Keratinocyte (primary cell): ENCODE data around the gene CBX2. TPM values are rescaled to one million over a fixed set of nuclear protein-coding genes. Genes with fewer than 3 reads are reported as not detected.

Experiments
- DNase-seq: peaks from one replicate; pipeline ENCODE4 v3.0.0-alpha.2; 2011; ENCODE audit warnings: low read depth, missing footprints, low spot score
- FAIRE-seq: peaks from 2 replicates; lab custom pipeline; 2011; peaks lifted over from hg19 to GRCh38; lab: Jason Lieb, UNC
- H2AFZ ChIP-seq: 2 replicates; pipeline ENCODE4 v1.6.0; 2012; ENCODE audit warnings: low read length, control low read depth, inconsistent platforms; ENCODE audit not compliant: control insufficient read depth
- H3K27ac ChIP-seq: 2 replicates; pipeline ENCODE4 v1.5.1; 2011; ENCODE audit warnings: low read length; ENCODE audit not compliant: control insufficient read depth, insufficient read depth
- H3K27me3 ChIP-seq: 3 replicates; pipeline ENCODE4 v1.6.0; 2011; ENCODE audit warnings: low read length; ENCODE audit not compliant: control insufficient read depth, insufficient read depth; ENCODE audit errors: extremely low read depth
- H3K36me3 ChIP-seq, 2 experiments: 2 replicates in 1 of 2; 3 replicates in 1 of 2; pipeline ENCODE4 v1.5.1; 2011; ENCODE audit warnings: low read length in 2 of 2, mild to moderate bottlenecking in 1 of 2; ENCODE audit not compliant: control insufficient read depth in 2 of 2, insufficient read depth in 2 of 2; ENCODE audit errors: extremely low read depth in 1 of 2
- H3K4me1 ChIP-seq: 3 replicates; pipeline ENCODE4 v1.5.1; 2011; ENCODE audit warnings: low read length; ENCODE audit not compliant: control insufficient read depth, insufficient read depth; ENCODE audit errors: extremely low read depth
- H3K4me2 ChIP-seq: 3 replicates; pipeline ENCODE4 v1.6.0; 2011; ENCODE audit warnings: low read depth, low read length; ENCODE audit not compliant: control insufficient read depth, insufficient read depth; ENCODE audit errors: extremely low read depth
- H3K4me3 ChIP-seq, 3 experiments: fragments of 200-600 bp in 1 of 3; sonication (generic) in 1 of 3; 2 replicates in 2 of 3; 3 replicates in 1 of 3; pipeline ENCODE4 v1.5.1; 2011 to 2016; ENCODE audit warnings: low read length in 3 of 3, mild to moderate bottlenecking in 3 of 3, control low read depth in 2 of 3, inconsistent platforms in 1 of 3, low read depth in 1 of 3, mixed read lengths in 1 of 3, mixed run types in 1 of 3, moderate library complexity in 1 of 3; ENCODE audit not compliant: control insufficient read depth in 2 of 3, insufficient read depth in 2 of 3; ENCODE audit errors: extremely low read depth in 1 of 3
- H3K79me2 ChIP-seq: 2 replicates; pipeline ENCODE4 v1.6.0; 2012; ENCODE audit warnings: low read length; ENCODE audit not compliant: control insufficient read depth, insufficient read depth
- H3K9ac ChIP-seq: 3 replicates; pipeline ENCODE4 v1.6.0; 2011; ENCODE audit warnings: low read length; ENCODE audit not compliant: control insufficient read depth, insufficient read depth; ENCODE audit errors: extremely low read depth
- H3K9me1 ChIP-seq: 3 replicates; pipeline ENCODE4 v1.6.0; 2011; ENCODE audit warnings: low read length; ENCODE audit not compliant: control insufficient read depth, insufficient read depth; ENCODE audit errors: extremely low read depth
- H3K9me3 ChIP-seq: 2 replicates; pipeline ENCODE4 v1.5.1; 2012; ENCODE audit warnings: low read depth, low read length; ENCODE audit not compliant: control insufficient read depth
- H4K20me1 ChIP-seq: 3 replicates; pipeline ENCODE4 v1.6.0; 2011; ENCODE audit warnings: low read length; ENCODE audit not compliant: control insufficient read depth, insufficient read depth; ENCODE audit errors: extremely low read depth
- CTCF ChIP-seq, 3 experiments: IDR thresholded peaks in 1 of 3; conservative IDR thresholded peaks in 1 of 3; optimal IDR thresholded peaks in 1 of 3; 2 replicates in 2 of 3; 3 replicates in 1 of 3; pipeline versions ENCODE3 to v1.5.1; 2011; ENCODE audit warnings: low read length in 3 of 3, mild to moderate bottlenecking in 3 of 3, moderate library complexity in 2 of 3, control low read depth in 1 of 3, inconsistent platforms in 1 of 3; ENCODE audit not compliant: insufficient read depth in 2 of 3; ENCODE audit errors: extremely low read depth in 1 of 3
- EZH2 ChIP-seq: IDR thresholded peaks from one replicate; pipeline ENCODE4 v1.6.1; 2012; ENCODE audit warnings: inconsistent platforms, mild to moderate bottlenecking, low read length, moderate library complexity
- dilution Hi-C: fragments of 300-500 bp; cut with MboI; formaldehyde crosslinking; loops from one replicate; pipeline ENCODE4 v1.7.0; 2020; ENCODE audit warnings: low sequenced_read_pairs; ENCODE audit not compliant: extremely low pct_ligation_motif_present
- polyA plus RNA-seq, 5 experiments: library from polyadenylated mRNA; depleted of rRNA in 3 of 5; stranded (reverse) in 3 of 5; stranded (forward) in 1 of 5; unstranded in 1 of 5; fragments of >200 nt; gene quantifications; 1 replicate in 1 of 5; 2 replicates in 3 of 5; 3 replicates in 1 of 5; pipeline versions ENCODE4 v1.2.1 to v1.2.3, GENCODE V29; 2011 to 2012; ENCODE audit warnings: missing spikeins in 2 of 5, low read depth in 1 of 5, low replicate concordance in 1 of 5

CBX2 gene
- polyA plus RNA-seq, 1 donor (not counting 4 experiments of a cell fraction or from before 2014, with no cell fraction given), result 1.7 TPM

GRCh38 chr17:79738643-79739042, 39.3 kb upstream of the CBX2 start:
- no peak overlapping the region for H3K4me3 ChIP-seq
- no peaks in the 10 kb centered on the region for H3K9me3 ChIP-seq
- H3K9me1 ChIP-seq, result no peaks in the 10 kb centered on the region
- H3K36me3 ChIP-seq, result no peaks in the 10 kb centered on the region
- no peaks in the 10 kb centered on the region for H3K4me1 ChIP-seq
- FAIRE-seq, result no peak
- H2AFZ ChIP-seq, result no peak overlapping the region
- H3K4me2 ChIP-seq, result no peak overlapping the region
- peak; percentile 29 for TF ChIP-seq EZH2
- TF ChIP-seq CTCF (optimal IDR thresholded peaks at IDR 0.05 in 1 of 3, IDR thresholded peaks at IDR 0.05 in 1 of 3, conservative IDR thresholded peaks at IDR 0.05 in 1 of 3; ENCODE audit: extremely low read depth in 1 of 3, insufficient read depth in 2 of 3, low read length in 3 of 3), result no peak
- dilution Hi-C loops, result no loop called here
- H4K20me1 ChIP-seq, result no peaks in the 10 kb centered on the region
- no peak overlapping the region for H3K9ac ChIP-seq
- no peak overlapping the region for H3K27ac ChIP-seq
- peaks cover 49% of the 10 kb centered on the region for H3K27me3 ChIP-seq
- no peak for DNase-seq
- H3K79me2 ChIP-seq, result no peaks in the 10 kb centered on the region

GRCh38 chr17:79739148-79740062, 38.5 kb upstream of the CBX2 start:
- H3K9me3 ChIP-seq, result no peaks in the 10 kb centered on the region
- TF ChIP-seq CTCF (optimal IDR thresholded peaks at IDR 0.05 in 1 of 3, IDR thresholded peaks at IDR 0.05 in 1 of 3, conservative IDR thresholded peaks at IDR 0.05 in 1 of 3; ENCODE audit: extremely low read depth in 1 of 3, insufficient read depth in 2 of 3, low read length in 3 of 3) (no peak), EZH2 (no peak)
- peaks cover 50% of the 10 kb centered on the region for H3K27me3 ChIP-seq
- no peak for DNase-seq
- H2AFZ ChIP-seq, result no peak overlapping the region
- no peak for FAIRE-seq
- H3K79me2 ChIP-seq, result no peaks in the 10 kb centered on the region
- H4K20me1 ChIP-seq, result no peaks in the 10 kb centered on the region
- dilution Hi-C loops, result no loop called here
- no peak overlapping the region for H3K9ac ChIP-seq
- no peak overlapping the region for H3K27ac ChIP-seq
- no peaks in the 10 kb centered on the region for H3K4me1 ChIP-seq
- no peaks in the 10 kb centered on the region for H3K9me1 ChIP-seq
- no peak overlapping the region for H3K4me3 ChIP-seq
- no peak overlapping the region for H3K4me2 ChIP-seq
- H3K36me3 ChIP-seq, result no peaks in the 10 kb centered on the region
